ENCODE data around the gene EPSTI1.
"Not testable (repeated sequence)": the region's sequence is repeated elsewhere in the genome, so short reads cannot be mapped to it uniquely, and the experiment has no call there.

The EPSTI1 gene

DNA sequence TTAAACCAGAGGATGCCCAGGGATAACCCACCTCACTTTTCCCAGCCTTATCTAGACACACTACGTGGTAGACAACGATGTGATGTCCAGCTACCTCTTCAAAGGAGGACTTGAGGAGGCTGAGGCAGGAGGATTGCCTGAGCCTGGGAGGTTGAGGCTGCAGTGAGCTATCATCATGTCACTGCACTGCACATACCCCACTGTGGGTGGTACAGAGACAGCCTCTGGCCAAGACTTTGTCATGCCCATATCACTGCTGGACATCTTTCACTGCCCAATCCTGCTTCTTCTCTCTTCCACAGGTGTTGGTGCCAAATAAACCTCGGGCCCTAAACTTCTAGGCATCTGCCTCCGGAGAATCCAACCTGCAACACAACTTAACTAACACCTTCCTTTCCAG is 124.8 kb downstream of the EPSTI1 start:
- TF ChIP-seq, protein P1, sequence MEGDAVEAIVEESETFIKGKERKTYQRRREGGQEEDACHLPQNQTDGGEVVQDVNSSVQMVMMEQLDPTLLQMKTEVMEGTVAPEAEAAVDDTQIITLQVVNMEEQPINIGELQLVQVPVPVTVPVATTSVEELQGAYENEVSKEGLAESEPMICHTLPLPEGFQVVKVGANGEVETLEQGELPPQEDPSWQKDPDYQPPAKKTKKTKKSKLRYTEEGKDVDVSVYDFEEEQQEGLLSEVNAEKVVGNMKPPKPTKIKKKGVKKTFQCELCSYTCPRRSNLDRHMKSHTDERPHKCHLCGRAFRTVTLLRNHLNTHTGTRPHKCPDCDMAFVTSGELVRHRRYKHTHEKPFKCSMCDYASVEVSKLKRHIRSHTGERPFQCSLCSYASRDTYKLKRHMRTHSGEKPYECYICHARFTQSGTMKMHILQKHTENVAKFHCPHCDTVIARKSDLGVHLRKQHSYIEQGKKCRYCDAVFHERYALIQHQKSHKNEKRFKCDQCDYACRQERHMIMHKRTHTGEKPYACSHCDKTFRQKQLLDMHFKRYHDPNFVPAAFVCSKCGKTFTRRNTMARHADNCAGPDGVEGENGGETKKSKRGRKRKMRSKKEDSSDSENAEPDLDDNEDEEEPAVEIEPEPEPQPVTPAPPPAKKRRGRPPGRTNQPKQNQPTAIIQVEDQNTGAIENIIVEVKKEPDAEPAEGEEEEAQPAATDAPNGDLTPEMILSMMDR (conservative IDR thresholded peaks at IDR 0.05; ENCODE audit: control insufficient read depth, insufficient read depth, low read depth, low read length): no peak

DNA sequence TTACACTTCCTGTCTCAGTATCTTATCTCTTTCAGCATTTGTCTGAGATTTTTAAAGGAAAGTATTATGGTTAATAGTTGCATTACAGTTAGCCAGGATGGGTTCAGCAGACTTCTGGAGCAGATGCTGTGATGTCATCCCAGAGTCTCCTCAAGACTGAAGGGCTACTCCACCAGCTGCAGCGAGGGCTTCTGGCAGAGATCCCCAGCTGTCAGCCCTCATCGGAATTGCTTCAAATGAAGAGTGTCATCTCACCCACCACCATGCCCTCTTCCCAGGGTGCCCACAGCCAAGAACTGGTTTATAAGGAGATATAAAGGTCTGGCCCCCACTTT is 126.3 kb downstream of the EPSTI1 start:
- H3K4me3 ChIP-seq (ENCODE audit: control insufficient read depth, low read depth, low read length): no peak overlapping the region
- no peak for DNase-seq (ENCODE audit: low read depth)
- TF ChIP-seq, protein P1 (conservative IDR thresholded peaks at IDR 0.05; ENCODE audit: control insufficient read depth, insufficient read depth, low read depth, low read length): no peak

More for the DNA sequence above, 124.8 kb downstream of the EPSTI1 start:
- DNase-seq (ENCODE audit: low read depth): no peak
- H3K4me3 ChIP-seq (ENCODE audit: control insufficient read depth, low read depth, low read length): no peak overlapping the region

DNA sequence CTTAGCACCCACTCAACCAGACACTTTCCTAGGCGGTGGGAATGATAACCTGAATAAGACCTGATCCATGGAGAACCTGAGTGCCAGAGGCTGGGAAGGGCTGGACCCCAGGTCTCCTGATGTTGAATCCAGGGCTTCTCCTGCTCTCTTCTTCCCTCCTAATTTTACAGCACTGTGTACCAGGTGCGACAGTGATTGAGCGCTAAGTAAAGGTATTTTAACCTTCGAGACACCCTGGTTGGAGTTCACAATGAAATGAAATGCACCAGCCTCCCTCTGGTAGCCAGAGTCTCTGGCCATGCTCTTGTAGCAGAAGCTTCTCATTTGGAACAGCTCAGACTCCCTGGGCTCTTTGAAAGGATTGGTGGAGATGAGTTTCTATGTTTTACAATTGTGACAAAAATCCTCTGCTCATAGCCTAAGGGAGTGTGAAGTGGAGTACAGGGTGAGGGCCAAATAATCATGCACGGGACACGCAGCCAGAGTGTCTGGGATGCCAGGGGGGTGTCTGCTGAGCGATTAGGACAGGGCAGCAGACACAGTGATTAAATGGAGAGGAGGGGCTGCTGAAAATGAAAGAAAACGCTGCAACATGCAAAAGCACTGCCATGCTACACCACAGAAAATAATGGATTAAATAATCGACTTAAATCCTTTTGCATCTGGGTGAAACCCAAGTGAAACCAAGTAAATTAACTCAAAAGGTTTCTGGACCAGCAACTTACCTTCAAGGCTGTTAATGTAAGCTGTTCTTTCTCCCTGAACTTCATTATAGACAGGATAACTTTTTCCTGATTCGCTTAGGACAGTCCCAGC is 126.9 kb downstream of the EPSTI1 start:
- H3K4me3 ChIP-seq (ENCODE audit: control insufficient read depth, low read depth, low read length): no peak overlapping the region
- no peak for DNase-seq (ENCODE audit: low read depth)
- TF ChIP-seq, protein P1 (conservative IDR thresholded peaks at IDR 0.05; ENCODE audit: control insufficient read depth, insufficient read depth, low read depth, low read length): no peak

DNA sequence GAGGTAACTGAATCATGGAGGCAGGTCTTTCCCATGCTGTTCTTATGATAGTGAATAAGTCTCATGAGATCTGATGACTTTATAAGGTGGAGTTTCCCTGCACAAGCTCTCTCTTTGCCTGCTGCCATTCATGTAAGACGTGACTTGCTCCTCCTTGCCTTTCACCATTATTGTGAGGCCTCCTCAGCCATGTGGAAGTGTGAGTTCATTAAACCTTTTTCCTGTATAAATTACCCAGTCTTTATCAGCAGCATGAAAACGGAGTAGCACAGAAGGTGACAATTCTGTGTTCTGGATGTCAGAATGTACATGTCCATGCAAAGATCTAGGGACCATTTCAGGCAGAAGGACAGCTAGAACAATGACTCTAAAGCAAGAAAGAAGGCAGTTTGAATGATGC is 129.7 kb downstream of the EPSTI1 start:
- not testable (repeated sequence) for H3K4me3 ChIP-seq (ENCODE audit: control insufficient read depth, low read depth, low read length); DNase-seq (ENCODE audit: low read depth)

DNA sequence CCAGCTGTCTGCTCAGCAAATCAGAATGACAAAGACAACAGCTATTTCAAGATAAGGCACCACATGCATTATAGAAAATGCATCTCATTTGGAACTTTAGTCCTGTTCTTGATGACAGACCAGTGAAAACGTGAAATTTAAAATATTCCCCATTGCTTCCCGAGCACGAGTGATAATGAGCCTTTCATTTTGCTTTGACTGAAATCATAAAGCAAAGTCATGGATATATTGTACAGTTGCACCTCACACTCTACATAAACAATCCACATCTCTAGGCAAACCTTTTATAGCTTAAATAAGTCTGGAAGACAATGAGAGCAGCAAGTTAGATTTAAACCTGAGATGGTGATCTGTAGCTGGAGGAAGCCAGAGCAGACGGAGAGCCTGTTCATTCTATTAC is 131.6 kb downstream of the EPSTI1 start:
- TF ChIP-seq, protein P1 (conservative IDR thresholded peaks at IDR 0.05; ENCODE audit: control insufficient read depth, insufficient read depth, low read depth, low read length): no peak
- no peak overlapping the region for H3K4me3 ChIP-seq (ENCODE audit: control insufficient read depth, low read depth, low read length)
- no peak for DNase-seq (ENCODE audit: low read depth)

DNA sequence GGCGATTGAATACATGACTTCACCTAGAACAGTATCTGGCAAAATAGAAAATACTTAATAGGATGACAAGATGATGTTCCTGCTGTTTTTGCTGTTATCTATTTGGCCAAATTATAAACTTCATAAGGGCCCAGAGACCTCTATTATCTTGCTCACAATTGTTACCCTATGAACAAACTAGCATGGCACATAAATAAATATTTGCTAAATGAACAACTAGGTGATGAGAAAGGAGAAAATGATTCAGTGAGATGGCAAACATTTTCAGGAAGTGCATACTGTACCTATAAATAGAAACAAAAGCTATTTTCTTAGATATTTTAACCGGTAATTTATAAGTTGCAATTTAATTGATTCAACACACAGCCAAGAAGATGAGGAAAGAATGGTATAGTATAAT is 132.3 kb downstream of the EPSTI1 start:
- TF ChIP-seq, protein P1 (conservative IDR thresholded peaks at IDR 0.05; ENCODE audit: control insufficient read depth, insufficient read depth, low read depth, low read length): no peak
- DNase-seq (ENCODE audit: low read depth): no peak
- no peak overlapping the region for H3K4me3 ChIP-seq (ENCODE audit: control insufficient read depth, low read depth, low read length)

DNA sequence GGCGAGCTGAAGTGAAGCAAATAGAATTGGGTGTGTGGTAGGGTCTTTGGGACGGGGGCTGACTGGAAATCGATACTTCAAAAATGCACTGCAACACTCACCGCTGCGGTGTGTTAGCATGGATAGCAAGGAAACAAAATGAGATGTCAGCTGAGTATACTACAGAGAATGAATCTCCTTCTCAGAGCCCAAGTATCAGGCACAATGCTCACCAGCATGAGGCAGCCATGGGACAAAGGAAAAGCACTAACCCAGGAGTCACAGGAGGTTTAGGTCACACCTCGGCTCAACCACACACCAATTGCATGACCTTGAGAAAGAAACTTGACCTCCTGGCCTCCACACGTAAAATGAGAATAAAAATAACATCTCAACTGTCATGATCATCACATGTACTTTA is 136.6 kb downstream of the EPSTI1 start:
- no peak for DNase-seq (ENCODE audit: low read depth)
- TF ChIP-seq, protein P1 (conservative IDR thresholded peaks at IDR 0.05; ENCODE audit: control insufficient read depth, insufficient read depth, low read depth, low read length): no peak
- no peak overlapping the region for H3K4me3 ChIP-seq (ENCODE audit: control insufficient read depth, low read depth, low read length)

All from fibroblast of mammary gland (primary cell).